ENCODE data around the gene MRPS5.

The MRPS5 gene

DNA sequence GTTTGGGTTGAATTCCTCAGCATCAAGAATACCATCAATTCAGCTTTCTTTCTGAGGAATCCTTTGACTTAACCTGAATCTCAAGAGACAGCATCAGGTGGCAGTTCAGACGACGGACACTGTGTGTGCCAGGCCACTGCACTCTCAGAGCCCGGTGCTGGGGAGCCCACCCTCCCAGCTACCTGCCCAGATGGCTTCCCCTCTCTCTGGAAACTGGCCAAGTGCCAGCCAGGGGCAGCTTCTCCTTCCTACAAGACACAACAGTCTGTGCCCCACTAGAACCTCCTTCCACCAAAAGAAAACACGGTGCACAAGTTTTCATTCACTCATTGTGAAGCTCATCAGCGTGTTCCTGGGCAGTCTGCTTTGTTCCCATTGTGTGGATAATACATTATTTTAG is 67.6 kb downstream of the MRPS5 start:
- H3K27me3 ChIP-seq (ENCODE audit: insufficient read depth, low read length): peaks cover 13% of the 10 kb centered on the region
- no peaks in the 10 kb centered on the region for H3K9me3 ChIP-seq (ENCODE audit: low read length)
- H3K4me3 ChIP-seq (ENCODE audit: low read length): no peak overlapping the region
- H2AFZ ChIP-seq (ENCODE audit: low read depth, low read length): no peak overlapping the region
- peaks cover 13% of the 10 kb centered on the region for H3K4me1 ChIP-seq (ENCODE audit: insufficient read depth, low read length)
- H3K36me3 ChIP-seq (ENCODE audit: insufficient read depth, low read length): no peaks in the 10 kb centered on the region

DNA sequence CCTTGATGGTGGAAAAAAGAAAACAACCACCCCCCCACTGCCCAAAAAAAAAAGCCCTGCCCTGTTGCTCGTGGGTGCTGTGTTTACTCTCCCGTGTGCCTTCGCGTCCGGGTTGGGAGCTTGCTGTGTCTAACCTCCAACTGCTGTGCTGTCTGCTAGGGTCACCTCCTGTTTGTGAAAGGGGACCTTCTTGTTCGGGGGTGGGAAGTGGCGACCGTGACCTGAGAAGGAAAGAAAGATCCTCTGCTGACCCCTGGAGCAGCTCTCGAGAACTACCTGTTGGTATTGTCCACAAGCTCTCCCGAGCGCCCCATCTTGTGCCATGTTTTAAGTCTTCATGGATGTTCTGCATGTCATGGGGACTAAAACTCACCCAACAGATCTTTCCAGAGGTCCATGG is 68.1 kb downstream of the MRPS5 start:
- H3K27me3 ChIP-seq (ENCODE audit: insufficient read depth, low read length): peaks cover 13% of the 10 kb centered on the region

DNA sequence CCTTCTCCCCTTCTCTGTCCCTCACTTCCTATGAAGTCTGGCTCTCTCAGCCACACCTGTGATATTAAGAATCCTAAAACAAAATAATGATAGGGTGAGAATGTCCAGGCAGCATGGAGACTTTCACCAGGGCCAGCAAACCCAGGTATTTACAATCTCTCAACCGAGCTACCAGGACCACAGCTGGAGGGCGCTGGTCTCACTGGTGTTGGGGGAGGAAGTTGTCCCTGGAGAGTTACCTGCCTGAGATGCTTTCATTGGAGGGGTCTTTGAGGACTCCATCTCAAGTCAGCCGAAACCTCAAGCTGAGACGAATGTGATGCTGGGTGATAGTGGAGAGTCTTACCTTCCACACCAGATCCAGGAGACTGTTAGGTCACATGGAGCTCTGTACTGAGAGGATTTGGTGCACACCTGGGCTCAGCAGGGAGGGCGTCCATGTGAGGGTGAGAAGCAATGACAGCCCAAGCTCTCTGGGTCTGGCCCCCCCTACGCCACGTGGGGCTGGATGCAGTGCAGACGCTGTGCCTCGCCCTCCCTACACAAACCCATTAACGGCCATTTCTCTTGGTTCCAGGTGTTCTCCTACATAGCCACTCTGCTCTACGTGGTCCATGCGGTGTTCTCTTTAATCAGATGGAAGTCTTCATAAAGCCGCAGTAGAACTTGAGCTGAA is 68.7 kb downstream of the MRPS5 start:
- Histone ChIP-seq H3K27me3 (ENCODE audit: insufficient read depth, low read length) (peaks cover 13% of the 10 kb centered on the region), H3K36me3 (ENCODE audit: insufficient read depth, low read length) (no peaks in the 10 kb centered on the region)

More for the DNA sequence above, 68.1 kb downstream of the MRPS5 start:
- Histone ChIP-seq H2AFZ (ENCODE audit: low read depth, low read length) (no peak overlapping the region), H3K36me3 (ENCODE audit: insufficient read depth, low read length) (no peaks in the 10 kb centered on the region), H3K4me1 (ENCODE audit: insufficient read depth, low read length) (peaks cover 13% of the 10 kb centered on the region), H3K9me3 (ENCODE audit: low read length) (no peaks in the 10 kb centered on the region), H3K4me3 (ENCODE audit: low read length) (no peak overlapping the region)

DNA sequence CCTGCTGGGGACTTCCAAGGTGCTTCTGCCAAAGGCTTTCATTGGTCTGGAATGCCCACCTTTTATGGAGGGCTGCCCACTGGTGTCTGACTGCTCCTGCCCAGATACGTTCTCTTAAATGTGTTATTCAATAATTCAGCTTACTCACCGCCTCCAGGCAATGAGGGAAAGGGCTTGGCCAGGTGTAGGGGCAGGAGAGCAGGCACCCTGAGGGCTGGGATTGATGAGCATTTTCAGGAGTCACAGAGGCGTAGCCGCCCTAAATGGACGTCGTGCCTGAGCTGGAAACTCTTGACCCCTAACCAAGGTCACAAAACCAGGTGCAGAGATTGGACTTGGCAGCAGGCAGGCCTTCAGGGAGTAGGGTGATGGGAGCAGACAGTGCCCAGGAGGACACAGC is 69.3 kb downstream of the MRPS5 start:
- peaks cover 13% of the 10 kb centered on the region for H3K27me3 ChIP-seq (ENCODE audit: insufficient read depth, low read length)

More for the DNA sequence above, 68.7 kb downstream of the MRPS5 start:
- H2AFZ ChIP-seq (ENCODE audit: low read depth, low read length): no peak overlapping the region
- H3K4me3 ChIP-seq (ENCODE audit: low read length): no peak overlapping the region
- H3K4me1 ChIP-seq (ENCODE audit: insufficient read depth, low read length): peaks cover 13% of the 10 kb centered on the region
- no peaks in the 10 kb centered on the region for H3K9me3 ChIP-seq (ENCODE audit: low read length)

DNA sequence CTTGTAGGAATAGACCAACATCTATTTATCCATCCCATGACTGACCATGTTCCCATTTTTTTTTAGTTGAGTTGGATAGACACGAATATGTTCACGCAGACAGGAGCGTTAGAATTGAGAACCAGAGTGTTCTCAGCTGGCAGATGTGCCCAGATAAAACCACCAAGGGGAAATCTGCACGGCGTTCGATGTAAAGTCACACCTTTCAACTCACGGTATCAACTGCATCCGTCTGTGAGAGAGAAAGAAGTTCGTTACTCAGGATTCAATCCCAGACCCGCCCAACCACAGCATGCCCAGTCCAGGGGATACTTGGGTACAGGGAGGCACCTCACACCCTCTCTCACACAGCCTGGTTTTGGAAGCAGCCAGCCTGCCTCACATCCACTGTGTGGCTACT is 70.0 kb downstream of the MRPS5 start:
- Histone ChIP-seq H3K4me3 (ENCODE audit: low read length) (no peak overlapping the region), H3K36me3 (ENCODE audit: insufficient read depth, low read length) (no peaks in the 10 kb centered on the region), H2AFZ (ENCODE audit: low read depth, low read length) (no peak overlapping the region), H3K9me3 (ENCODE audit: low read length) (no peaks in the 10 kb centered on the region), H3K27me3 (ENCODE audit: insufficient read depth, low read length) (peaks cover 13% of the 10 kb centered on the region), H3K4me1 (ENCODE audit: insufficient read depth, low read length) (peaks cover 1% of the 10 kb centered on the region)

More for the DNA sequence above, 69.3 kb downstream of the MRPS5 start:
- peaks cover 7% of the 10 kb centered on the region for H3K4me1 ChIP-seq (ENCODE audit: insufficient read depth, low read length)
- no peak overlapping the region for H2AFZ ChIP-seq (ENCODE audit: low read depth, low read length)
- no peak overlapping the region for H3K4me3 ChIP-seq (ENCODE audit: low read length)
- no peaks in the 10 kb centered on the region for H3K36me3 ChIP-seq (ENCODE audit: insufficient read depth, low read length)
- H3K9me3 ChIP-seq (ENCODE audit: low read length): no peaks in the 10 kb centered on the region

DNA sequence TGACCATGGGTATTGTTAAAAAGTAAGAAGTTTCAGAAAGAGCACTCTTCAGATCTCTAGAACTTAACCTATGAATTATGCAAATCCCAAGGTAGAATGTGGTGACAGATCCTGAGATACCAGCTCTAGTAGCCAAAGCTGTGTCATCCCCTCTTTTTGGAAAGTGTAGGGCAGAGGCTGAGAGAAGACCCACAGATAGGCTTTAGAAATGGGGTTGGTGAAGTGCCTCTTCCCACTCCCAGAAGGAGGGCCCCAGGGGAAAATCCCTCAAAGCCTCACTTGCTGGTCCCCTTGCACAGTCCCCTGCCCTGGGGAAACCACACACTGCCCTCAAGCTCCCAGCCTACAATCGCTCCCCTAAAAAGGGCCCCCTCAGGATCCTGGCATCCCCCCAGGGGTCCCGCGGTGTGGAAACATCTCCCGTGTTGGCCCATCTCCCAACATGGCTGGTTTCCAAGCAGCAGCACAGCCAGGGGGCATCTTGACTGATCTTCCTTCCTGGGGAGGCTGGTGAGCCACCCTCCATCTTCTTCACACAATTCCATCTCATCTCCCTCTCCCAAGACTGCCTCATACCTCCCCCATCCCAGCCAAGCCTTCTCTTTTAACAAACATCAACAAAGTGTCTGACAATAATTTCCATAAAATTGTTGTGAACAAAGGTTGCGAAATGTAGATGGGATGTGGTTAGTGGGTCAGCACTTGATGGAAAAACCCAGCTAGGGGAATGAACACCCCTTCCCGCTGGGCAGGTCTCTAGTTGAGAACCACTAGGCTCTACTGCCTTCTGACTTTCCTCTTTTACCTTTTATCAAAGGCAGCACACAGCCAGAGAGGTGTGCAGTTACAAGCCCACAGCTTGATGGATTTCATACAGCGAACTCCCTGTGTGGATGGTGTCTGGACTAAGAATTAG is 71.0 kb downstream of the MRPS5 start:
- H3K27me3 ChIP-seq (ENCODE audit: insufficient read depth, low read length): peaks cover 6% of the 10 kb centered on the region
- H2AFZ ChIP-seq (ENCODE audit: low read depth, low read length): no peak overlapping the region
- no peak overlapping the region for H3K4me3 ChIP-seq (ENCODE audit: low read length)
- H3K4me1 ChIP-seq (ENCODE audit: insufficient read depth, low read length): no peaks in the 10 kb centered on the region
- H3K36me3 ChIP-seq (ENCODE audit: insufficient read depth, low read length): no peaks in the 10 kb centered on the region
- H3K9me3 ChIP-seq (ENCODE audit: low read length): no peaks in the 10 kb centered on the region

DNA sequence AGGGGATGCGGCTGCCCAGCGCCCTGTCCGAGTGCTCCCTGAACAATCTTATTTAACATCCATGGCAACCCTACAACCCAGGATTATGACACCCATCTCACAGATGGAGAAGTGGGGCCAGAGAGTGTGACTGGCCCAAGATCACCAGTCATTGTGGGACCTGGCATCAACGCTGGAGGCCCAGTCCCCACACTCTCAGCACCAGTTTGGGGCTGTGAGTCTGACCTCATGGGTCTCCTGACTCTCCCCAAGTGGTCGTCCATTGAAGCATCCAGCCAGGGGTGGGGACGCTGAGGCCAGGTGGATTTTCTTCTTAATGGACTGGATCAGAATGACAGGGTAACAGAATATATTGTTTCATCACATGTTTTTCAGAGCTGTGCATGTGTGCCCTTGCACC is 71.6 kb downstream of the MRPS5 start:
- H2AFZ ChIP-seq (ENCODE audit: low read depth, low read length): no peak overlapping the region
- H3K4me3 ChIP-seq (ENCODE audit: low read length): no peak overlapping the region
- H3K27me3 ChIP-seq (ENCODE audit: insufficient read depth, low read length): peaks cover 4% of the 10 kb centered on the region
- H3K36me3 ChIP-seq (ENCODE audit: insufficient read depth, low read length): no peaks in the 10 kb centered on the region
- no peaks in the 10 kb centered on the region for H3K9me3 ChIP-seq (ENCODE audit: low read length)
- no peaks in the 10 kb centered on the region for H3K4me1 ChIP-seq (ENCODE audit: insufficient read depth, low read length)

DNA sequence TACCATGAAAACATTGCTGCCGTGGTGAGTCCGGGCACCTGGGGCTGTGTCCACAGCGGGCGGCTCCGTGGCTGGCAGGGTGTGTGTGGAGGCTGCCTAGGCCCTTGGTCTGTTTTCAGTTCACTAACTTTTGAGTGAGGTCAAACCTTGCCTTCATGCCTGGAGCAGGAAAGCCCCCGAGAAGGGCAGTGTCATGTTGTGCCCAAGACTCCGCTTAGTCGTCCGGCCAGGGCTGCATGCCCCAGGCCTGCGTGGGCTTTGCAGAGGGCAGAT is 72.0 kb downstream of the MRPS5 start:
- Histone ChIP-seq H3K9me3 (ENCODE audit: low read length) (no peaks in the 10 kb centered on the region), H3K36me3 (ENCODE audit: insufficient read depth, low read length) (no peaks in the 10 kb centered on the region), H2AFZ (ENCODE audit: low read depth, low read length) (no peak overlapping the region), H3K4me3 (ENCODE audit: low read length) (no peak overlapping the region), H3K27me3 (ENCODE audit: insufficient read depth, low read length) (peaks cover 4% of the 10 kb centered on the region), H3K4me1 (ENCODE audit: insufficient read depth, low read length) (no peaks in the 10 kb centered on the region)

DNA sequence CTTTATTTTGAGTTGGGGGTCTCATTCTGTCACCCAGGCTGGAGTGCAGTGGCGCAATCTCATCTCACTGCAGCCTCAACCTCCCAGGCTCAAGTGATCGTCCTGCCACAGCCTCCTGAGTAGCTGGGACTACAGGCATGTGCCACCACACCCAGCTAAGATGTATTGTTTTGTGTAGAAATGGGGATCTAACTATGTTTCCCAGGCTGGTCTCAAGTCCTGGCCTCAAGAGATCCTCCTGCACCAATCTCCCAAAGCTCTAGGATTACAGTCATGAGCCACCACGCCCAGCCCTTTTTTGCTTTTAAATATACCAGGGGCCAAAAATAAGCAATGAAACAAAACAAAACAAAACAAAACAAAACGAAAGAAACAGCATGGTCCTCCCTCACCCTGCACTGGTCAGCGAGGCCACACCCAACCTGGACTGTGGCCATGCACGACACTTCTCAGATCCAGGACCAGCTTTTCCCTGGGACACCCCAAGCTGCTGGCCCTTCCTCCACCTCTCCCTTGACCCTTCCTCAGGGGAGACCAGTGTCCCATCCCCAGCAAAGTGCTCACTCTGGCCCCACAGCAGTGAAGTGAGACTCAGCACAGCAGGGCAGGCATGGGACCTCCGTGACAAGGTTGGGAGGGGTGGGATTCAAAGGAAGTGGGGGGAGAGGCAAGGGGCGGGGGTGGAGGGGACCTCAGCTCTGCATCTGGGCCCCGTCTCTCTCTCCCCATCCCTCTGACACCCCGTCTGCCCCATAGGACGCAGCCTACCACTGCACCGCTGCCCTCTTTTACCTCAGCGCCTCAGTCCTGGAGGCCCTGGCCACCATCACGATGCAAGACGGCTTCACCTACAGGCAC is 72.6 kb downstream of the MRPS5 start:
- Histone ChIP-seq H3K4me3 (ENCODE audit: low read length) (no peak overlapping the region), H3K9me3 (ENCODE audit: low read length) (no peaks in the 10 kb centered on the region), H2AFZ (ENCODE audit: low read depth, low read length) (no peak overlapping the region), H3K4me1 (ENCODE audit: insufficient read depth, low read length) (no peaks in the 10 kb centered on the region), H3K36me3 (ENCODE audit: insufficient read depth, low read length) (no peaks in the 10 kb centered on the region), H3K27me3 (ENCODE audit: insufficient read depth, low read length) (peaks cover 3% of the 10 kb centered on the region)

DNA sequence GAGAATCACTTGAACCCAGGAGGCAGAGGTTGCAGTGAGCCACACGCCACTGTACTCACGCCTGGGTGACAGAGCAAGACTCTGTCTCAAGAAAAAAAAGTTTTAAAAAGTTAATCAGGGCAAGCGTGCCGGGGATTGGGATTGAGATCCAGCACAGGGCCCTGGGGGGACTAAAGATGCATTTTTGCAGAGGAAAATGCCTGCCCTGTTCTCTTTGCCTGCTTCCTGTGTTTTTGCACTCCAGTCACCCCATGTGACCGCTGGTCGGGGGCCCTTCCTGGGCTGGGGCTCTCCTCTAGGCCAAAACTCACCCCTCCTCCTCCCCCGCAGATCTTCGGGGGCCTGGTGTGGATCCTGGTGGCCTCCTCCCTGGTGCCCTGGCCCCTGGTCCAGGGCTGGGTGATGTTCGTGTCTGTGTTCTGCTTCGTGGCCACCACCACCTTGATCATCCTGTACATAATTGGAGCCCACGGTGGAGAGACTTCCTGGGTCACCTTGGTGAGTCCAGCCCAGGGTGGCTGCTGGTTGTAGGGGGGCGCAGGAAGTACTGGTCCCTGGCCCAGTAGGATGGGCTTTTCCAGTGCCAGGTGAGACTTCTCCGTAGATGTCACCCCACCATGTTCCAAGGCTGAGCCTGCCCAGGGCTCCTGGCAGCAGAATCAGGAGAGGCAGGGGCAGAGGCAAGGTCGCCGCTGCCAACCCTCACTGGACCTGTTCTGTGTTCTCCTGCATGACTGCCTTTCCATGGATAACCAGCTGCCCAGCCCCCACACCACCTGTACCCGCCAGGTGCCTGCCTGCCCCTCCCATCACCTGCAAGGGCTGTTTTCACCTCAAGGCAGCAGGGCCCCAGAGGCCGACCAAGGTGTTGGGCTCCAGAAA is 73.7 kb downstream of the MRPS5 start:
- no peaks in the 10 kb centered on the region for H3K9me3 ChIP-seq (ENCODE audit: low read length)
- no peak overlapping the region for H3K4me3 ChIP-seq (ENCODE audit: low read length)
- H3K27me3 ChIP-seq (ENCODE audit: insufficient read depth, low read length): peaks cover 14% of the 10 kb centered on the region
- H2AFZ ChIP-seq (ENCODE audit: low read depth, low read length): no peak overlapping the region
- H3K4me1 ChIP-seq (ENCODE audit: insufficient read depth, low read length): no peaks in the 10 kb centered on the region
- no peaks in the 10 kb centered on the region for H3K36me3 ChIP-seq (ENCODE audit: insufficient read depth, low read length)

DNA sequence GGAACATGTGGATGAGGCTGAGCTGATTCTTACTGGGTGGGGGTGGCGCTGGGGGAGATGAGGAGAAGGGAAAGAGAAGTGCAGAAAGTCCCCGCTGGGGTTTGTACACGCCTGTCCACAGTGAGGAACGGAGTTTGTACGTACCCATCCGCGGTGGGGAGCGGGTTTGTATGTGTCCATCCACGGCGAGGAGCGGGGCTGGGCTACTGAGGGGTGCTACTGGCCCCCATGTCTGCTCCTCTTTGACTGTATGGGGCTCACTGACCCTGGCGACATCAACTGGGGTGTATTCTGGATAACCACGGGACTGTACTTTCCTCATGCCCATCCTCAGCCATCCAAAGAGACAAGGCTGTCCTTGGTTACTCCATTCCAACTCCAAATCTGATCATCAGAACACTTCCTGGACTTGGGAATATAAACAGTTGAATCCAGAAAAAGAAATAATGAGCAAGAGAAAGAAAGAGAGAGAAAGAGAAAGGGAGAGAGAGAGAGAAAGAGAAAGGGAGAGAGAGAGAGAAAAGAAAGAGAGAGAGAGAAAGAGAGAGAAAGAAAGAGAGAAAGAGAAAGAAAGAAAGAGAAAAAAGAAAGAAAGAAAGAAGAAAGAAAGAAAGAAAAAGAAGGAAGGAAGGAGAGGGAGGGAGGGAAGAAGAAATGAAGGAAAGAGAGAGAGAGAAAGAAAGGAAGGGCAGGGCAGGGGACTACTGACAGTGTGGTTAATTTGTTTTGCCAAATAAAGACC is 75.1 kb downstream of the MRPS5 start:
- Histone ChIP-seq H2AFZ (ENCODE audit: low read depth, low read length) (no peak overlapping the region), H3K4me1 (ENCODE audit: insufficient read depth, low read length) (no peaks in the 10 kb centered on the region), H3K4me3 (ENCODE audit: low read length) (no peak overlapping the region), H3K36me3 (ENCODE audit: insufficient read depth, low read length) (no peaks in the 10 kb centered on the region), H3K27me3 (ENCODE audit: insufficient read depth, low read length) (peaks cover 17% of the 10 kb centered on the region), H3K9me3 (ENCODE audit: low read length) (no peaks in the 10 kb centered on the region)

DNA sequence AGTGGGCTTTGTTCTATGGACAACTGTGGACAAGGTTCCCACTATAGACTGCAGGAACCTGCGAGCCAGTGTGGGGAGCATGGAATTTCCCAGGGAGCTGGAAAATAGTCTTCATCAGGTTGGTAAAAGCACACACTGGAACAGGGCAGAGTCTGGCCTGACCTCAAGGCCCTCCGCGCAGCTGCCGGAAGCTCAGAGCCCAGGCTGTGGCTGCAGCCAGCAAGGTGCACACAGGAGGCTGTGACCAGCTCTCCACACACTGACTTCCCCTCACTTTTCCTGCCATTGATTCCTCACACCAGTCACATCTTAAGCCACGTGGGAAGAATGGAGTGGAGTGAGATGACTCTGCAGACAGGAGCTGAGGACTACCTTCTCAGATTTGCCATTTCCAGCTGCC is 77.0 kb downstream of the MRPS5 start:
- Histone ChIP-seq H2AFZ (ENCODE audit: low read depth, low read length) (no peak overlapping the region), H3K36me3 (ENCODE audit: insufficient read depth, low read length) (no peaks in the 10 kb centered on the region), H3K4me3 (ENCODE audit: low read length) (no peak overlapping the region), H3K4me1 (ENCODE audit: insufficient read depth, low read length) (no peaks in the 10 kb centered on the region), H3K9me3 (ENCODE audit: low read length) (no peaks in the 10 kb centered on the region), H3K27me3 (ENCODE audit: insufficient read depth, low read length) (peaks cover 18% of the 10 kb centered on the region)
